Ectodermal cell (in vitro differentiated cells): ENCODE data around the gene DBF4B.
"Not testable (repeated sequence)": the region's sequence is repeated elsewhere in the genome, so short reads cannot be mapped to it uniquely, and the experiment has no call there.

Experiments
- H3K27ac ChIP-seq: 2 replicates; pipeline ENCODE4 v1.7.0; 2013; ENCODE audit warnings: mild to moderate bottlenecking, low read depth, low read length; ENCODE audit not compliant: insufficient read depth, poor library complexity, severe bottlenecking
- H3K27me3 ChIP-seq: 2 replicates; pipeline ENCODE4 v1.7.0; 2013; ENCODE audit warnings: mild to moderate bottlenecking, low read length; ENCODE audit not compliant: insufficient read depth, control insufficient read depth, poor library complexity, severe bottlenecking
- H3K36me3 ChIP-seq: one replicate; pipeline ENCODE4 v1.7.0; 2013; ENCODE audit warnings: low read length; ENCODE audit not compliant: control insufficient read depth, insufficient read depth
- H3K4me1 ChIP-seq: one replicate; pipeline ENCODE4 v1.7.0; 2013; ENCODE audit warnings: low read length; ENCODE audit not compliant: control insufficient read depth, insufficient read depth
- H3K4me3 ChIP-seq: 2 replicates; pipeline ENCODE4 v1.7.0; 2013; ENCODE audit warnings: low read depth, low read length, control low read depth; ENCODE audit not compliant: insufficient read depth
- H3K9me3 ChIP-seq: 2 replicates; pipeline ENCODE4 v1.7.0; 2013; ENCODE audit warnings: mild to moderate bottlenecking, low read length, moderate library complexity; ENCODE audit not compliant: control insufficient read depth
- WGBS, 2 experiments: methylation state at CpG; one replicate each; pipeline ENCODE4 v1.1.7; 2013; ENCODE audit warnings: missing lambda C conversion rate in 2 of 2; 5-methylcytosine and 5-hydroxymethylcytosine counted together

DBF4B gene

GRCh38 chr17:44751331-44751730, 42.9 kb downstream of the DBF4B start:
- Histone ChIP-seq H3K9me3 (no peaks in the 10 kb centered on the region), H3K27ac (no peak overlapping the region), H3K4me1 (peaks cover 22% of the 10 kb centered on the region), H3K36me3 (no peaks in the 10 kb centered on the region), H3K4me3 (no peak overlapping the region), H3K27me3 (no peaks in the 10 kb centered on the region)
- WGBS, 2 experiments, result 93 to 94% methylated on average over 7 of the region's 7 CpGs

DNA sequence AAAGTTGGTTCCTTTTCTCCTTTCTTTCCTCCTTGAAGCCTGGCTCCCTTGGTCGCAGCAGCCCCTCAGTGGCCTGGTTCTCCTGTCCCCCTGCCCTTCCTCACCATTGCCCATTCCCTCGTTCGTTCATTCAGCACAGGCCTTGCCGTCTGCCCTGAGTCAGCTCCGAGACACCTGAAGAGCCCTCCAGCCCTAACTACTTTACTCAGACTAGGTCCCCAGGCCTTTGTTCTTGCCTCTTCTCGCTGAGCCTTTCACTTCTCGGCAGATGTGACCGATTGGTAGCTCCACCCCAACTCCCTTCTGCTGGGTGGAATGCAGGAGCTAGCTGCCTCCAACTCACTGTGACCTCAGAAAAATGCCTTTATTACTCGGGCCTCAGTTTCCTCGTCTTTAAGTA, 43.3 kb downstream of the DBF4B start:
- no peaks in the 10 kb centered on the region for H3K36me3 ChIP-seq
- H3K27me3 ChIP-seq, result peaks cover under 1% of the 10 kb centered on the region
- H3K4me1 ChIP-seq, result peaks cover 22% of the 10 kb centered on the region
- H3K27ac ChIP-seq, result no peak overlapping the region
- WGBS, 2 experiments, result 78 to 82% methylated on average over 10 of the region's 10 CpGs
- no peak overlapping the region for H3K4me3 ChIP-seq
- no peaks in the 10 kb centered on the region for H3K9me3 ChIP-seq

DNA sequence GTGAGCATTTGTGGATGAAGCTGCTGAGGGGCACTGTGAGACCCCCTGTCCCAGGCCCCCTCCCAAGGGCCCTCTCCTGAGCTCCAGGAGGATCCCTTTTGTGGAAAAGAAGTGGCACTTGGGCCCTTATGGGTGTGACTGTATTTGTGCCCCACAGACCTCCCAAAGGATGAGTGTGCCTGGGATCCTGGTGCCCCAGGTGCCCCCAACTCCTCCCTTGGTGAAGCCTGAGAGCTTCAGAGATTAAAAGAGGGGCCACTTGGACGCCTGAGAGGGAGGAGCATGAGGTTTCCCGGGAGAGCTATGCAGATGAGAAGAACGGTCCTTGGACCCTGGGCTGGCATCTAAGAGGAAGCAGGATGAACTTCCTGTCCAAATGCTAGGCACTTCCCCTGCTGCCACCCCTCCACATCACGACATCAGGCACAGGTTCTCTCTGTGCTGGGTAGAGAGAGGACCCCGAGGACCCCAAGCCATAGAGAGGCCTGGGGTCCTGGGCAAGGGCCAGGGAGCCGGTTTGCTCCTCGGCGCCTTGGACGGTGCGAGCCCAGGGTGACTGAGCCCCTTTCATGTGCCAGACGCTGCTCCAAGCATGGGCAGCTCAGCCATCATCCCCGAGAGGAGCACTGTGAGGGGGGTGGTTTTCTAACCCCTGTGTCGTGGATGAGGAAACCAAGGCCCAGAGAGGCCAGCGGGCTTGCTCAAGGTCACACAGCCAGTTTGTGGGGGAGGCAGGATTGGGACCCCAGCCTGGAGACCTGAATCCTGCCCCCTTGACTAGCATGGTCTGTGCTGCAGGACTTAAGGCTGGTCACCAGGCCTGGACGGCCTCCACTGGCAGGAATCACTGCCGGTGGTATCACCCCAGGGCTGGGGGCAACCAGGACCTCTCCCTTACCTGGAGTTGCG, 44.7 kb downstream of the DBF4B start:
- Histone ChIP-seq H3K27ac (no peak overlapping the region), H3K9me3 (no peaks in the 10 kb centered on the region), H3K36me3 (no peaks in the 10 kb centered on the region), H3K4me1 (peaks cover 22% of the 10 kb centered on the region), H3K4me3 (no peak overlapping the region), H3K27me3 (peaks cover 14% of the 10 kb centered on the region)
- 92% methylated on average over 17 of the region's 17 CpGs for WGBS, 2 experiments

GRCh38 chr17:44754276-44754675, 45.8 kb downstream of the DBF4B start:
- no peak overlapping the region for H3K27ac ChIP-seq

GRCh38 chr17:44755180-44755579, 46.7 kb downstream of the DBF4B start:
- not testable (repeated sequence) for H3K36me3 ChIP-seq, H3K9me3 ChIP-seq, H3K4me3 ChIP-seq, H3K27ac ChIP-seq
- H3K4me1 ChIP-seq, result peaks cover 15% of the 10 kb centered on the region
- WGBS, 2 experiments, result 90% methylated on average over 5 of the region's 5 CpGs
- peaks cover 33% of the 10 kb centered on the region for H3K27me3 ChIP-seq

More at GRCh38 chr17:44754276-44754675, 45.8 kb downstream of the DBF4B start:
- H3K4me1 ChIP-seq, result peaks cover 15% of the 10 kb centered on the region
- no peaks in the 10 kb centered on the region for H3K9me3 ChIP-seq
- 85% methylated on average over 7 of the region's 7 CpGs for WGBS, 2 experiments
- H3K27me3 ChIP-seq, result peaks cover 24% of the 10 kb centered on the region
- H3K4me3 ChIP-seq, result no peak overlapping the region
- no peaks in the 10 kb centered on the region for H3K36me3 ChIP-seq

DNA sequence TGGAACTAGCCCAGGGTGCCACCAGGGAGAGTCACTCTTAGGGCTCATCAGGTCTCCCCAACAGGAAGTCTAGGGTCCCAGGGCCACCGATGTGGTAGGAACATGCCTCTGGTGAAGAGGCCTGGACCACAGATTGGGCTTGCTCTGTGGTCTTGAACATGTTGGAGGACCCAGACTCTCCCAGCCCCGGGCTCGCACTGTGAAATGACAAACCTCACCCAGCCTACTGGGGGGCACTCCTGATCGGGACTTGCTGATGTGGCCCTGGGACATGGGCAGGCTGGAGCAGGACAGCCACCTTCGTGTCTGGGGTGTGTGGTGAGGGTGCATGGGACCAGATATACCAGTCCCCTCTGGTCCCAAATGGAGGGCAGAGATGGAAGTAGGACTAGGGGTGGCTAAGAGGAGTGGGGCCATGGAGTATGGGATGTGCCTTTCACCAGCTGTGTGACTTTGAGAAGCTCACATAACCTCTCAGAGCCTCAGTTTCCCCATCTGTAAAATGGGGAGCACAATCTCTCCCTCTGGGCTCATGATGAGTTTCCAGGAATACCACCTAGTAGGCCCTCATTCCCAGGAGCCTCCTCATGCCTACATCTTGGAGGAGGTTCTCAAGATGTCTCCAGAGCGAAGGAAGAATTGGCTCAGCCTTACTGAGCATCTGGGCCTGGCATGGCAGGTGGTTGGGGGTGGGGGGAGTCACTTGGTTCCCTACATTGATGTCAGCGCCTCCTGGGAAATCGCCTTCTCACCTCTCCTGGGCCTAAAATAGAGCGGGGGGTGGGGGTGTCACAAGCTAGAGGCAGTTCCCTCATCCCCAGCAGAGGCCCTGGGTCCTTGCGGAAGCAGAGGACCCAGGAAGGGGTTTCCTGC, 48.8 kb downstream of the DBF4B start:
- no peaks in the 10 kb centered on the region for H3K9me3 ChIP-seq

DNA sequence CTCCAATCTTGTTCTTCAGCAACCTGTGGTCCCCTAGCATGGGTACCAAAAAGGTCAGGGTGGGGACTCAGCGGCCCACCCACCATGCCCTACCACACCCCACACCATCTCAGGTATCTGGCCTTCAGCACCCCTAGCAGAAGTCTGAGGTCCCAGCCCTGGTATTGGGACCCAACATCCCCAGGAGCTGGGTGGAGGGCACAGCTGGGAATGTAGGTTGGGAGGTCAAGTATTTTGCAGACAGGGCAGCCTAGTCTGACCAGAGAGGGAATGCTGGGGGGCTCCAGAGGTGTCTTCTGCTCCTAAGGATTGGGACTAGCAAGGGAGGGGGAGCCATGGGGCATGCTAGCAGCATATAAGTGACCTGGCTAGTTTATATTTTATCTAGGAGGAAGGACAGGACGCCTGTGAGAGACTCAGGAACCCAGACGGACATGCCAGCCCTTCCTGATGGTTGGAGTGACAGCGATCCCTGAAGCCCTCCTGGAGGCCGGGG, 49.5 kb downstream of the DBF4B start:
- H3K9me3 ChIP-seq, result no peaks in the 10 kb centered on the region
- H3K27ac ChIP-seq, result no peak overlapping the region
- WGBS, 2 experiments, result 50% methylated on average over 5 of the region's 5 CpGs

More for the DNA sequence above, 48.8 kb downstream of the DBF4B start:
- Histone ChIP-seq H3K27me3 (peaks cover 33% of the 10 kb centered on the region), H3K36me3 (no peaks in the 10 kb centered on the region), H3K4me3 (no peak overlapping the region), H3K4me1 (peaks cover 9% of the 10 kb centered on the region), H3K27ac (no peak overlapping the region)
- 88 to 89% methylated on average over 10 of the region's 10 CpGs for WGBS, 2 experiments

DNA sequence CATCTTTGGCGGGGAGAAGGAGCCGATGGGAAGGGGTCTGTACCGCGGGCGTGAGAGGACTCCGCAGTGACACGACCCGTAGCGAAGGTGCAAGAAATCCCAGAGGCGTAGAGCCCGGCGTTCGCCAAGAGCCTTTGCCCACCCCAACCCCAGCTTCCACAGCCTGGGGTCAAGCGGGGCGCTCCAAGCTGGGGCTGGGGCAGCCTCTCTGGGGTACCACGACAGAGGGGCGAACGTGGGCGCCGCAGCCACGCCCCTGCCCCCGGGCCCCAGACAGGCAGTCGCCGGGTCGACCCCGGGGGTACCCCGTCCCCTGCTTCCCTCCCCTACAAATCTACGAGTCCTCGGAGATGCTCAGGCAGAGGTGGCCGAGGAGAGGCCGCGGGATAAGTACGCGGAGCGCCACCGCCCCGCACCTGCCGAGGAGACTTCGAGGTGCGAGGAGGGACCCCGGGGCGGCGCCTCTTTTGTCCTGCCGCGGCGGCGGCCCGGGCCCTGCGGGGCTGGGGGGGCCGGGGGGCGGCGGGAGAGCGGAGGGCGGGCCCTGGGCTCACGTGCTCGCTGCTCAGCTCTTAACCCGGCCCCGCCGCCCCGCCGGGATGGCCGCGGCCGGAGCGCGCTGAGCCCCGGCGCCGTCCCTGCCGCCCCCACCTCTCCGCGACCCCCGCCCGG, 50.1 kb downstream of the DBF4B start, which contains the start of gene ADAM11:
Gene ADAM11, plus strand, starts transcription at position 575 of the 672 bp plus-strand sequence. CDS start 212 bp downstream, outside the sequence.
- Histone ChIP-seq H3K27ac (no peak within 1 kb of the TSS), H3K9me3 (no peaks in the 10 kb centered on the region), H3K27me3 (peaks cover 33% of the 10 kb centered on the region), H3K36me3 (no peaks in the 10 kb centered on the region), H3K4me3 (peak within 1 kb of the TSS; percentile 35), H3K4me1 (peaks cover 9% of the 10 kb centered on the region)
- 3% methylated on average over 74 of the region's 74 CpGs for WGBS, 2 experiments

More for the DNA sequence above, 49.5 kb downstream of the DBF4B start:
- Histone ChIP-seq H3K4me3 (peak overlapping the region; percentile 35), H3K36me3 (no peaks in the 10 kb centered on the region), H3K4me1 (peaks cover 9% of the 10 kb centered on the region), H3K27me3 (peaks cover 33% of the 10 kb centered on the region)

DNA sequence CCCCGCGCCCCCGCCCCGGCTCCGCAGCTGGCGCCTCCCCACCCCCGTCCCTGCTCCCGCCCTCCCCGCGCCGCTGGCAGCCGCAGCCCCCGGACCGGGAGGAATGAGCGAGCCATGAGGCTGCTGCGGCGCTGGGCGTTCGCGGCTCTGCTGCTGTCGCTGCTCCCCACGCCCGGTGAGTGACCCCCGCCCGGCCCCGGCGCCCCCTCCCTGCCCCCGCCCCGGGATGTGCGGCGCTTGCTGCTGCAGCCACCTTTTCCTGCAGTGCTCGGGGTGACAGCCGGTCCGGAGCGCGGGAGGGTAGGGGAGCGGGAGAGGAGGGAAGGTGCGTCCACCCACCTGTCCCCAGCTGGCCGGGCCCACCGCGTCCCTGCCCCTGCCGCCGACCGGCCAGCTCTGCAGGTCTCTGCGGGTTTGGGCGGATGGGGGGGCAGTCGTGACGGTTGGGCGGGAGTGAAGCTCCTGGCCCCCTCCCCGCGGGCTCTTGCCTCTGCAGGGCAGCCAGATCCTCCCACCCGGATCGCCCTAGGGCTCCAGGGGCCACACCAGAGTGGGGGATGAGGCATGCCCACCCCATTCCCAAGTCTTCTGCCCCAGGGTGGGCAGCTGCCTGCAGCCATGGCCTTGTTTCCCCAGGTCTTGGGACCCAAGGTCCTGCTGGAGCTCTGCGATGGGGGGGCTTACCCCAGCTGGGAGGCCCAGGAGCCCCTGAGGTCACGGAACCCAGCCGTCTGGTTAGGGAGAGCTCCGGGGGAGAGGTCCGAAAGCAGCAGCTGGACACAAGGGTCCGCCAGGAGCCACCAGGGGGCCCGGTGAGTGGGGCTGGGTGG, 50.8 kb downstream of the DBF4B start:
- Histone ChIP-seq H3K27me3 (peaks cover 33% of the 10 kb centered on the region), H3K9me3 (no peaks in the 10 kb centered on the region), H3K4me1 (peaks cover 9% of the 10 kb centered on the region), H3K36me3 (no peaks in the 10 kb centered on the region), H3K27ac (no peak overlapping the region), H3K4me3 (peak overlapping the region; percentile 31)
- 8 to 9% methylated on average over 60 of the region's 60 CpGs for WGBS, 2 experiments
